Mucosa of rectum (tissue), 2 donors: ENCODE data around the gene ELOVL7.
"Not testable (repeated sequence)": the region's sequence is repeated elsewhere in the genome, so short reads cannot be mapped to it uniquely, and the experiment has no call there.

ENCODE experiments used
- H3K27ac ChIP-seq, 2 donors: one replicate each; pipeline ENCODE4 v1.7.0; 2013; ENCODE audit warnings: inconsistent platforms in 2 of 2, low read depth in 2 of 2, low read length in 2 of 2
- H3K27me3 ChIP-seq, 2 donors: one replicate each; pipeline ENCODE4 v1.7.0; 2013; ENCODE audit warnings: low read length in 2 of 2; ENCODE audit not compliant: control insufficient read depth in 2 of 2, insufficient read depth in 2 of 2
- H3K36me3 ChIP-seq, 2 donors: one replicate each; pipeline ENCODE4 v1.7.0; 2013; ENCODE audit warnings: low read length in 2 of 2; ENCODE audit not compliant: control insufficient read depth in 2 of 2, insufficient read depth in 2 of 2
- H3K4me1 ChIP-seq, 2 donors: one replicate each; pipeline ENCODE4 v1.7.0; 2013; ENCODE audit warnings: low read length in 2 of 2, mild to moderate bottlenecking in 1 of 2; ENCODE audit not compliant: control insufficient read depth in 2 of 2, insufficient read depth in 2 of 2
- H3K4me3 ChIP-seq, 2 donors: one replicate each; pipeline ENCODE4 v1.7.0; 2013; ENCODE audit warnings: low read length in 2 of 2
- H3K9ac ChIP-seq, 2 donors: one replicate each; pipeline ENCODE4 v1.7.0; 2013; ENCODE audit warnings: low read length in 2 of 2, low read depth in 1 of 2, mild to moderate bottlenecking in 1 of 2
- H3K9me3 ChIP-seq, 2 donors: one replicate each; pipeline ENCODE4 v1.7.0; 2013; ENCODE audit warnings: low read length in 2 of 2; ENCODE audit not compliant: control insufficient read depth in 2 of 2
- donor health status: healthy.
- donor health status: Normal muscosa, but diverticular disease.

Gene ELOVL7

DNA sequence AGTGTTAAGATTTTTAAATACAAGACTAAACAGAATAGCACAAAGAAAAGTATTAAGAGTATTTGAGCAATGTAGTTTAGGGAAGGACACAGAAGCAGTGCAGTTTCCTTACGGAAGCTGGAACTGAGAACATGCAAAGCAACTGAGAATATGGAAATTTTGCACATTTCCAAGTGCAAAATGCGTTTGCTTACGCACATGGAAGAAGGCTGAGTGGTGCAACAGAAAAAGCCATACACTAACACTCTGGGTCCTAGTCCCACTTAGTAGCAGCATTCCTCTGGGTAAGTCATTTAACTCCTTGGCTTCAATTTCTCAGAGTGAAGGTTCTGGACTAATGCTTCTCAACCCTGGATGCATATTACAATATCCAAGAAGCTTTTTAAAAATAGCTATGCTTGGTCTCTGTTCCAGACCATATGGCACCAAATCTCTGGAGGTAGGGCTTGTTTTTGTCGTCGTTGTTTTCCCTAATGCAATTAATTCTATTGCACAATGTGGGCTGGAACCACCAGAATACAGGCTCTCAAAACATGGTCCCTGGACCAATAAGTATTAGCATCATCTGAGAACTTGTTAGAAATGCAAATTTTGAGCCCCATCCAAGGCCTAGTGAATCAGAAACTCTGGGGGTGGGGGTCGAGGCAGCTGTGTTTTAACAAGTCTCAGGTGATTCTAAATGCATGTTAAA, 78.9 kb downstream of the ELOVL7 start:
- no peaks in the 10 kb centered on the region for H3K9me3 ChIP-seq
- no peak overlapping the region for H3K4me3 ChIP-seq
- H3K9ac ChIP-seq: no peak overlapping the region
- no peaks in the 10 kb centered on the region for H3K36me3 ChIP-seq
- H3K27ac ChIP-seq: no peak overlapping the region
- H3K27me3 ChIP-seq: no peaks in the 10 kb centered on the region
- H3K4me1 ChIP-seq: no peaks in the 10 kb centered on the region

DNA sequence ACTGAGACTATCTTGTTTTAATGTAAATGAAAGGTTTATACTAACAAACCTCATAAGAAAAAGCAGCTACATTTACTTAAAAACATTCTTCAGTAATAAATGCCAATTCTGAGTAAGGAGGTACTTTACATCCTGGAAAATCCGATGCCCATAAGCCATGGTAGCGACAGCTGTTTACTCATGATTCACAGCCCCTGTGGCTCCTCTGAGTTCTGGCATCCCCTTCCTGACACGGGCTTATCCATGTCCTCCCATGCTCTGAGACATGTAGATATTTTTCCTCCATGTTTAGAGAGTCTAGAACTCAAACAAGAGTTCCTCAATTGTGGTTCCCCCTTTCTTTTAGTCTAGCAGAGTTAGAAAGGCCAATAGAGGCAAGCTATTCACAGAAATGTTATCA, 81.0 kb downstream of the ELOVL7 start:
- Histone ChIP-seq H3K9ac (no peak overlapping the region), H3K9me3 (no peaks in the 10 kb centered on the region), H3K4me1 (no peaks in the 10 kb centered on the region), H3K27me3 (no peaks in the 10 kb centered on the region), H3K36me3 (no peaks in the 10 kb centered on the region), H3K27ac (no peak overlapping the region), H3K4me3 (no peak overlapping the region)

DNA sequence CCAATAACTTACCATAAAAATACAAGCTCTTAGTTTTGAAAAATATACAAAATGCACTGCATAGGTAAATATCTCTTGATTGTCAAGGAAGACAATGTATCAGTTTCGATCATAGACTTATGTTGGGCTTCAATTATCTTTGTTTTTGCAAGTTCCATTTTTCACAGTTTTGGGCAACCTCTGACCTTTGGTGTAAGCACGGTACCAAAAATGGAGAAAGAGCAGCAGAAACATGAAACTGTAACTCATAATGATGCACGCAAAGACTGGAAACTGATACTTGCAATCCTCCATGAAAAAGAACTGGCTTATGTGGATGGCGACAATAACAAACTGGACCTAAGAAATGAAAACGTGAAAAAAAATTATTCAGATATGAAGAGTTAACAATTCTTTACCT, 89.6 kb downstream of the ELOVL7 start:
- Histone ChIP-seq H3K36me3 (no peaks in the 10 kb centered on the region), H3K27me3 (no peaks in the 10 kb centered on the region), H3K27ac (no peak overlapping the region), H3K9ac (no peak overlapping the region), H3K9me3 (no peaks in the 10 kb centered on the region), H3K4me3 (no peak overlapping the region), H3K4me1 (no peaks in the 10 kb centered on the region)

DNA sequence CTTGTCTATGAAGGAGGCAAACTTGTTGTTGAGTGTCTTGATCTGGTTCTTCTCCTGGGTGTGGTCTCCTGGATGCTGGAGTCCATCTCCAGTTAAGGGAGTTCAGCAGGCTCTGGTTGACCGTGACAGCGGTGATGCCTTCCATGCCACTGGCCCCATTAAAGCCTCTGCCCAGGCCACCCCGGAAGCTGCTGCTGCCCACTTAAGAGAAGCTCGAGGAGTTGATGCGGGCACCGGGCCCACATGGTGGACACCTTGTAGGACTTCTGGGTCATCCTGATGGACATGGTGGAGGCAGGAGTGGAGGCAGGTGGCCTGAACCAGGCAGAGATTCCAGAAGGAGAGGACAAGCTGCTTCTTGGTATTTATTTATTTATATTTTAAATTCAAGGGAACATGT, 99.4 kb downstream of the ELOVL7 start:
- Histone ChIP-seq H3K9ac (no peak overlapping the region), H3K27me3 (no peaks in the 10 kb centered on the region), H3K27ac (no peak overlapping the region), H3K36me3 (no peaks in the 10 kb centered on the region), H3K4me3 (no peak overlapping the region), H3K4me1 (no peaks in the 10 kb centered on the region), H3K9me3 (no peaks in the 10 kb centered on the region)

DNA sequence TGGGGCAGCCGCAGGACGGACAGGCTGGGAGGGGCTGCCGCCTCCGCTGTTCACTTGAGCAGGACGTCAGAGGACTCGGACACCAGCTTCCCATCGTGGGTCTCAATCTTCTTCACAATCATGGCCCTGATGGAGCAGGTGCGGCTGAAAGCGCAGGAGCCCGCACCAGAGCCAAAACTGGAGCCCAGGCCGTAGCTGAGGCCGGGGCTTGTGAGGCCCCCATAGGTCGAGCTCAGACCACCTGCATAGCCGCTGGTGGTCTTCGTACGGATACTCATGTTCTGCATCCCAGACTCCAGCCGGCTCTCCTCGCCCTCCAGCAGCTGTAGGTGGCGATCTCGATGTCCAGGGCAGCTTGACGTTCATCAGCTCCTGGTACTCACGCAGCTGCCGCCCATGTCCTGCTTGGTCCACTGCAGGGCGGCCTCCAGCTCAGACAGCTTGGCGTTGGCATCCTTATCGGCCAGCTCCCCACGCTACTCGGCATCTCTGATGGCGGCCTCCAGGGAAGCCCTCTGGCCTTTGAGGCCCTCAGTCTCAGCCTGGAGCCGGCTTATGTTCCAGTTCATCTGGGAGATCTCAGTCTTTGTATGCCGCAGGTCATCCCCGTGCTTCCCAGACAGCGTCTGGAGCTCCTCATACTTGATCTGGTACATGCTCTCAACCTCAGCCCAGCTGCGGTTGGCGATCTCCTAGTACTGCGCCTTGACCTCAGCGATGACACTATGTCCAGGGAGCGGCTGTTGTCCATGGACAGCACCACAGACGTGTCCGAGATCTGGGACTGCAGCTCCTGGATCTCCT, 100.4 kb downstream of the ELOVL7 start:
- Histone ChIP-seq H3K36me3 (no peaks in the 10 kb centered on the region), H3K4me3 (no peak overlapping the region), H3K4me1 (no peaks in the 10 kb centered on the region), H3K27ac (no peak overlapping the region), H3K9ac (no peak overlapping the region), H3K9me3 (no peaks in the 10 kb centered on the region), H3K27me3 (no peaks in the 10 kb centered on the region)

DNA sequence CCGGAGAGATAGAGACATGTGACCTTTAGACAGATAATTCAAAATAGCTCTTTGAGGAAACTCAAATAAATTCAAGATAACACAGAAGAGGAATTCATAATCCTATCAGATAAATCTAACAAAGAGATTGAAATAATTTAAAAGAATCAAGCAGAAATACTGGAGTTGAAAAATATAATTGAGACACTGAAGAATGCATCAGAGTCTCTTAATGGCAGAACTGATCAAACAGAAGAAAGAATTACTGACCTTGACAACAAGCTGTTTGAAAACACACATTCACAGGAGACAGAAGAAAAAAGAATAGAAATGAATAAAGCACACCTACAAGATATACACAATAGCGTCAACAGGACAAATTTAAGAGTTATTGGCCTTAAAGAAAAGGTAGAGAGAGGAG, 103.7 kb downstream of the ELOVL7 start:
- Histone ChIP-seq H3K27me3 (no peaks in the 10 kb centered on the region), H3K4me1 (no peaks in the 10 kb centered on the region), H3K36me3 (no peaks in the 10 kb centered on the region), H3K4me3 (no peak overlapping the region), H3K27ac (no peak overlapping the region), H3K9me3 (no peaks in the 10 kb centered on the region), H3K9ac (no peak overlapping the region)

DNA sequence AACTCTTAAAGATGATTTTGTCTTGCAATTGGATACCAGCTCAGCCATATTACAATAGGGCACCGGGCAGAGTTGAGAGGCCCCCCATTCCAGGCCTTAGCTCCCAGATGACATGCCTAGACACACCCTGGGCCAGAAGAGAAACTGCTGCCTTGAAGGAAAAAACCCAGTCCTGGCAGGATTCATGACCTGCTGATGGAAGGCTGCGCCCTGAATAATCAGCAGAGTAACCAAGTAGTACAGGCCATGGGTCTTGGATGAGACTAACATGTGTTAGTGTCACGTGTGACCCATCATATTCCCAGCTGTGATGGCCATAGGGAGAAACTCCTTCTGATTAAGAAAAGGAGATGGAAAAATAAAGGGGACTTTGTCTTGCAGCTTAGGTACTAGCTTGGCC, 105.1 kb downstream of the ELOVL7 start:
- no peak overlapping the region for H3K9ac ChIP-seq
- no peaks in the 10 kb centered on the region for H3K9me3 ChIP-seq
- no peak overlapping the region for H3K4me3 ChIP-seq

DNA sequence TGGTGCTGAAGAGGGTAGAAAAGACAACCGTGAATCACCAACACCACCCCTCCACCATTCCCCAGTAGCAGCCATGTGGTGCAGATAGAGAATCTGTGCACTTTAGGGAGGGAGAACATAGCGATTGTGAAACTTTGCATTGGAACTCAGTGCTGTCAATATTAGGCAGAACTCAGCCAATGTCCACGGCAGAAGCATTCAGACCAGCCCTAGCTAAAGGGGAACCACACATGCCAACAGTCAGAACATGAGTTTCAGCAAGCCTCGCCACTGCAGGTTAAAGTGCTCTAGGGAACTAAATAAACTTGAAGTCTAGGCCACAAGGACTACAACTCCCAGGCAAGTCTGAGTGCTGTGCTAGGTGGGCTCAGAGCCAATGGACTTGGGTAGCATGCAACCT, 105.6 kb downstream of the ELOVL7 start:
- Histone ChIP-seq H3K4me3 (no peak overlapping the region), H3K36me3 (no peaks in the 10 kb centered on the region), H3K27ac (no peak overlapping the region), H3K9me3 (no peaks in the 10 kb centered on the region), H3K4me1 (no peaks in the 10 kb centered on the region), H3K27me3 (no peaks in the 10 kb centered on the region), H3K9ac (no peak overlapping the region)

More for the DNA sequence above, 105.1 kb downstream of the ELOVL7 start:
- Histone ChIP-seq H3K27ac (no peak overlapping the region), H3K36me3 (no peaks in the 10 kb centered on the region), H3K27me3 (no peaks in the 10 kb centered on the region), H3K4me1 (no peaks in the 10 kb centered on the region)

DNA sequence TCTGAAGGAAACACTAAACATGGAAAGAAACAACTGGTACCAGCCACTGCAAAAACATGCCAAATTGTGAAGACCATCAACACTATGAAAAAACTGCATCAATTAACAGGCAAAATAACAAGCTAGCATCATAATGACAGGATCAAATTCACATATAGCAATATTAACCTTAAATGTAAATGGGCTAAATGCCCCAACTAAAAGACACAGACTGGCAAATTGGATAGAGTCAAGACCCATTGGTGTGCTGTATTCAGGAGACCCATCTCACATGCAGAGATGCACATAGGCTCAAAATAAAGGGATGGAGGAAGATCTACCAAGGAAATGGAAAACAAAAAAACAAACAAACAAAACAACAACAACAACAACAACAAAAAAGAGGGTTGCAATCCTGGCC, 113.2 kb downstream of the ELOVL7 start:
- H3K4me3 ChIP-seq, H3K9me3 ChIP-seq, H3K27me3 ChIP-seq, H3K36me3 ChIP-seq, H3K4me1 ChIP-seq, H3K27ac ChIP-seq, H3K9ac ChIP-seq: not testable (repeated sequence)

DNA sequence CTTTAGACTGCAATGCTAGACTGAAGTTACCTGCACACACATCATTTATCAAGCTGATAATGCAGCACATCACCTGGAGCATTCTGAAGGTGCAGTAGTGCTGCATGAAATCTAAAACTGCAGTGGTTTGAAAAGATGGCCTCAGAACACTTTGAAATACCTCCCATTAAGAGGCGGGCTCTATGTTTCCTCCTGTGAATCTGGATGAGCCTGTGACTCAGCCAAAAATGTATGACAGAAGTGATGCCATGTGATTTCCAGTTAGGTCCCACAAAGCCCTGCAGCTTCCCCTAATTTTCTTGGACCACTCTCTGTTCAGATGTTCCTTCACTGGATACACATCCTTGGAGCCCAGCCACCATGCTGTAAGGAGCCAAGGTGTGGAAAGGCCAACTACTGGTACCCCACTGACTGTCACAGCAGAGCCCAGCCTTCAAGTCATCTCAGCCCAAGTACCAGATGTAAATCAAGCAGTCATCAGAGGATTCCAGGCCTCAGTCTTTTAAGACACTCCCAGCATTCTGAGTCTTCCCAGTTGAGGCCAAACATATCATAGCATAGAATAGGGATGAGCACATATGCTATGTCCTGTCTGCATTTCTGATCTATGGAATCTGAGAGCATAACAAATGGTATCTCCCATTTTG, 116.9 kb downstream of the ELOVL7 start:
- Histone ChIP-seq H3K9ac (no peak overlapping the region), H3K9me3 (no peaks in the 10 kb centered on the region), H3K36me3 (no peaks in the 10 kb centered on the region), H3K27ac (no peak overlapping the region), H3K4me3 (no peak overlapping the region), H3K27me3 (no peaks in the 10 kb centered on the region), H3K4me1 (no peaks in the 10 kb centered on the region)
